GM19099 (cell line): ENCODE measurements around the gene IGFBP7.

Experiments
- POLR2A ChIP-seq: IDR thresholded peaks from 3 replicates; pipeline ENCODE4 v1.6.1; 2011; ENCODE audit warnings: low read depth; ENCODE audit not compliant: insufficient read length; ENCODE audit errors: extremely low read depth

The IGFBP7 gene

GRCh38 chr4:57144466-57144865, 34.3 kb upstream of the IGFBP7 start:
- no peak for TF ChIP-seq POLR2A

GRCh38 chr4:57139783-57140182, 29.6 kb upstream of the IGFBP7 start:
- no peak for TF ChIP-seq POLR2A

- no peak for TF ChIP-seq POLR2A
Measured at GRCh38 chr4:57137261-57137660, 27.1 kb upstream of the IGFBP7 start.

- TF ChIP-seq POLR2A, result no peak
Measured at GRCh38 chr4:57136281-57136680, 26.1 kb upstream of the IGFBP7 start.

- no peak for TF ChIP-seq POLR2A
Measured at GRCh38 chr4:57132743-57133137, 22.6 kb upstream of the IGFBP7 start.

GRCh38 chr4:57131849-57132742, 21.9 kb upstream of the IGFBP7 start:
- no peak for TF ChIP-seq POLR2A

- no peak for TF ChIP-seq POLR2A
Measured at GRCh38 chr4:57129477-57129876, 19.3 kb upstream of the IGFBP7 start.

GRCh38 chr4:57127361-57127760, 17.2 kb upstream of the IGFBP7 start:
- no peak for TF ChIP-seq POLR2A

- no peak for TF ChIP-seq POLR2A
Measured at GRCh38 chr4:57125996-57126395, 15.8 kb upstream of the IGFBP7 start.

GRCh38 chr4:57124145-57124544, 14.0 kb upstream of the IGFBP7 start:
- TF ChIP-seq POLR2A, result no peak

GRCh38 chr4:57122959-57123358, 12.8 kb upstream of the IGFBP7 start:
- no peak for TF ChIP-seq POLR2A

- TF ChIP-seq POLR2A, result no peak
Measured at GRCh38 chr4:57119054-57119651, 9.0 kb upstream of the IGFBP7 start.

- no peak for TF ChIP-seq POLR2A
Measured at GRCh38 chr4:57117491-57117890, 7.3 kb upstream of the IGFBP7 start.

GRCh38 chr4:57116245-57116644, 6.1 kb upstream of the IGFBP7 start:
- no peak for TF ChIP-seq POLR2A

- TF ChIP-seq POLR2A, result no peak
Measured at GRCh38 chr4:57114973-57115372, 4.8 kb upstream of the IGFBP7 start.

- no peak for TF ChIP-seq POLR2A
Measured at GRCh38 chr4:57113870-57114269, 3.7 kb upstream of the IGFBP7 start.
